BJ (cell line): Measurements from ENCODE around the gene FOXQ1. TPM values are rescaled to one million over a fixed set of nuclear protein-coding genes. Genes with fewer than 3 reads are reported as not detected.

Source experiments
- CTCF ChIA-PET: fragments of 350-600 bp; formaldehyde crosslinking; extraction: SDS; loops from one replicate; lab custom pipeline; 2021; ENCODE audit warnings: antibody characterized with exemption, inconsistent platforms; lab: Yijun Ruan, JAX
- POLR2A ChIA-PET: fragments of 300-600 bp; sonication (Branson Sonifier 250); formaldehyde crosslinking; extraction: SDS; loops from one replicate; lab custom pipeline; 2021; ENCODE audit warnings: antibody characterized with exemption; lab: Charles Lee
- DNase-seq: peaks from one replicate; pipeline ENCODE4 v3.0.0-alpha.2; 2011; ENCODE audit warnings: low read depth
- H3K27me3 ChIP-seq: 2 replicates; pipeline ENCODE4 v1.6.0; 2011; ENCODE audit warnings: low read length; ENCODE audit not compliant: control insufficient read depth, insufficient read depth
- H3K36me3 ChIP-seq: 2 replicates; pipeline ENCODE4 v1.5.1; 2011; ENCODE audit warnings: low read length; ENCODE audit not compliant: control insufficient read depth, insufficient read depth
- H3K4me3 ChIP-seq: 2 replicates; pipeline ENCODE4 v1.5.1; 2011; ENCODE audit warnings: low read depth, mild to moderate bottlenecking, control low read depth, low read length
- polyA plus RNA-seq: library from polyadenylated mRNA; depleted of rRNA; stranded (reverse); fragments of >200 nt; gene quantifications from 2 replicates; pipeline ENCODE4 v1.2.3, GENCODE V29; 2011
- TF ChIP-seq, protein P1 (sequence below): IDR thresholded peaks from 2 replicates; pipeline ENCODE4 v1.5.1; 2011; ENCODE audit warnings: low read depth, mild to moderate bottlenecking, control low read depth, inconsistent platforms, low read length, moderate library complexity; ENCODE audit not compliant: insufficient read depth

The FOXQ1 gene
- polyA plus RNA-seq, 1 experiment, result 0.23 TPM

DNA sequence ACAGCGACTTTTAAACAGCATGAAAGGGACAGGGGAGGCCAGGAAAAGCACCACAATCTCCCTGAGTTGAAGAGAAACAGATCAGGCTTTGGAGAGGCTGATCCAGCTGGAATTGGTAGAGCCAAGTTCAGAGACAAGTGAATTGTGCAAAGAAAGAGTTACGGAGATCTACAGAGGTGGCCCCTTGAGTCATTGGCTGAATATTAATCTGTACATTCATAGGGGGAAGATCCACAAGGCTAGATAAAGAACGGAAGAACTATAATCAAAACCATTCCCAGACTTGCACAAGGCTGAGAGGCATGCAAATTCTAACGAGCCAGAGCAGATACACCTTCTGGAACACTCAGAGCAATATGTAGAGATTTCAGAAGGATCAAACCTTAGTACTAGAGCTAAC lies 14.2 kb upstream of the FOXQ1 start:
- peak; percentile 43 for DNase-seq
- TF ChIP-seq, protein P1, sequence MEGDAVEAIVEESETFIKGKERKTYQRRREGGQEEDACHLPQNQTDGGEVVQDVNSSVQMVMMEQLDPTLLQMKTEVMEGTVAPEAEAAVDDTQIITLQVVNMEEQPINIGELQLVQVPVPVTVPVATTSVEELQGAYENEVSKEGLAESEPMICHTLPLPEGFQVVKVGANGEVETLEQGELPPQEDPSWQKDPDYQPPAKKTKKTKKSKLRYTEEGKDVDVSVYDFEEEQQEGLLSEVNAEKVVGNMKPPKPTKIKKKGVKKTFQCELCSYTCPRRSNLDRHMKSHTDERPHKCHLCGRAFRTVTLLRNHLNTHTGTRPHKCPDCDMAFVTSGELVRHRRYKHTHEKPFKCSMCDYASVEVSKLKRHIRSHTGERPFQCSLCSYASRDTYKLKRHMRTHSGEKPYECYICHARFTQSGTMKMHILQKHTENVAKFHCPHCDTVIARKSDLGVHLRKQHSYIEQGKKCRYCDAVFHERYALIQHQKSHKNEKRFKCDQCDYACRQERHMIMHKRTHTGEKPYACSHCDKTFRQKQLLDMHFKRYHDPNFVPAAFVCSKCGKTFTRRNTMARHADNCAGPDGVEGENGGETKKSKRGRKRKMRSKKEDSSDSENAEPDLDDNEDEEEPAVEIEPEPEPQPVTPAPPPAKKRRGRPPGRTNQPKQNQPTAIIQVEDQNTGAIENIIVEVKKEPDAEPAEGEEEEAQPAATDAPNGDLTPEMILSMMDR, result no peak
- ChIA-PET POLR2A (interaction anchor here (0.5 kb wide), 1 partner anchor 92 kb away, joined by 3 read pairs; no protein-coding TSS in a partner anchor), CTCF (interaction anchor here (2.7 kb wide), 1 partner anchor 13 kb away, joined by 8 read pairs; no protein-coding TSS in a partner anchor)
- no peaks in the 10 kb centered on the region for H3K36me3 ChIP-seq
- H3K4me3 ChIP-seq, result no peak overlapping the region
- no peaks in the 10 kb centered on the region for H3K27me3 ChIP-seq

DNA sequence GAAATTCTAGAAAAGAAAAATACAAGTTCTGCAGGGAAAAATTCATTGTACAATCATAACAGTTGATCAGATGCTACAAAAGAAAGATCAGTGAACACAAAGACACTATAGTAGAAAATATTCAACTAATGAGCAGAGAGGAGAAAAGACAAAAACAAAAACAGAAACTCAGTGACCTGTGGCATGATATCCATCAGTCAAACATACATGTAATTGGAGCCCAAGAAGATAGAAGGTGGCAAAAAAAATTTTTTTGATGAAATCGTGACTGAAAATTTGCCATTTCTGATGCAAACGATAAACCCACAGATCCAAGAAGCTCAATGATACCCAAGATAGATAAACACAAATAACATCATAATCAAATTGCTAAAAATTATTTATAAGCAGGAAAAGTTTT lies 13.1 kb upstream of the FOXQ1 start:
- Histone ChIP-seq H3K36me3 (no peaks in the 10 kb centered on the region), H3K4me3 (no peak overlapping the region), H3K27me3 (no peaks in the 10 kb centered on the region)
- ChIA-PET CTCF (no interaction called here), POLR2A (no interaction called here)
- no peak for DNase-seq
- TF ChIP-seq, protein P1, result no peak

DNA sequence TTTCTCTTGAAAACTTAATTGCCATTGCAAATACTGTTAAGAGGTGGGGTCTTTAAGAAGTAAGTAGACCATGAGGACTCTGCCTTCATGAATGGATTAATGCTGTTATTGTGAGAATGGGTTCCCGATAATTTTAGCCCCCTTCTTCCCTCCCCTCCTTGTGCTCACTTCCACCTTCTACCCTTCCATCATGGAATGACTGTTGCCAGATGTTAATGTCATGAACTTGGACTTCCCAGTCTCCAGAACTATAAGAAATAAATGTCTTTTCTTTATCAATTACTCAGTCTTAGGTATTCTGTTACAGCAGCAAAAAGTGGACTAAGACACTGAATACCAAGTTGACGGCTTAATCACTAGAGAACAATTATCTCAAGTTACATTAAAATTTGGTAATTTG lies 5.8 kb upstream of the FOXQ1 start:
- no peaks in the 10 kb centered on the region for H3K27me3 ChIP-seq
- TF ChIP-seq, protein P1, result no peak
- DNase-seq, result no peak
- CTCF ChIA-PET, result no interaction called here
- H3K4me3 ChIP-seq, result no peak overlapping the region
- POLR2A ChIA-PET, result no interaction called here
- no peaks in the 10 kb centered on the region for H3K36me3 ChIP-seq

DNA sequence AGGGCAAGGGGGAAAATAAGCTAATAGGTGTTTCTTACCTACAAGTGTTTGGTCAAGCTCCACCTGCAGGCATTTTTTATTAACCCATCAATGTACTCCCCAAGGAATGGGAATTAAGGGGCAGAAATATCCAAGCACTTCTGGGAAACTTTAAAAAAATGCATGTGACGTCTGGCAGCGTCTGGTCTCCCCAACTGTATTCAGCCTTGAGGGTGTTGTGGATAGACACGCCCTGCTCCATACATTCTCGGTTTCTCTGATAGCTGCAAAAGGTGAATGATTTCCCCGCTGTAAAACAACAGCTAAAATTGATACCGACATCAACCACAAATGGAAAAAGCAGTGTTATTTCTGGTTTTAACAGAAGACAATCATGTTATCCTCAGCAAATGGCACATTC lies 2.5 kb upstream of the FOXQ1 start:
- POLR2A ChIA-PET, result no interaction called here
- DNase-seq, result no peak
- Histone ChIP-seq H3K4me3 (no peak overlapping the region), H3K27me3 (peaks cover 1% of the 10 kb centered on the region; the same call in 1 of the 2 replicates), H3K36me3 (no peaks in the 10 kb centered on the region)
- CTCF ChIA-PET, result interaction anchor here (1.0 to 2.5 kb wide), 3 partner anchors 9 to 68 kb away, joined by 3 to 8 read pairs (median 3); no protein-coding TSS in a partner anchor
- TF ChIP-seq, protein P1, result no peak

DNA sequence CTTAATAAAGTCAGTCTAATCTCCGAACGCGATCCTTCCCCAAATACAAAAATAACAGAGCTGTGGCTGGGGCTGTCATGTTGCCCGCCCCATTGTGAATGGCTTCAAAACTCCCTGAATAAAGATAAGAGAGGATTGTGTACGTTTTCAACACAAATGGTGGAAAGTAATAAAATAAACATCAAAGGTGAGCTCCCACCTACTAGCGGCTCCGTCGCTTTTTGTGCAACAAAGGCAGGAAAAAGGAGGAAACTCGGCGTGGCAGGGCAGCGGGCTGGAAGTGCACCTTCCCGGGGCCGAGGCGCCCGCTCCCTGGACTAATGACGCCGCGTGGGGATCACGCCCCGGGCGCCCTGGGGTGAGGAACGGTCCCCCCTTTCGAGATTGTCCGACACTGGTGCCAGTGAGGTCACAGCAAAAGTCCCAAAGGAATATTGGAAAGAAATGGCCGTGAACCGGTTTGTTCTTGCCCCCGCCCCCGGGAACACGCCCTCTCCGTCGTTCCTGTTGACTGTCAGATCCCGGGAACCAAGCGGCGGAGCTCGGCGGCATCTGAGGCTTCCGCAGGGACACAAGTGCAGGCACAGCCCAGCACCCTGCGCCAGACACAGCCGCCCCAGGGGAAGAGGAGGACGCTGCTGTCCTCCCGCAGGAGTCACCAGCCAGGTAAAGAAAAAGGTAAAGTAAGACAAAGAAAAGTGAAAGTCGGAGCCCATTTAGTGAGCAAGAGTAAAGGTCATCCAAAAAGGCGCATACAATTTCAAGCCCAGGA lies 1.1 kb upstream of the FOXQ1 start:
- no peak for DNase-seq
- H3K27me3 ChIP-seq, result peaks cover 5% of the 10 kb centered on the region
- H3K36me3 ChIP-seq, result no peaks in the 10 kb centered on the region
- CTCF ChIA-PET, result interaction anchor here (0.8 to 3.0 kb wide), 3 partner anchors 14 to 398 kb away, joined by 3 to 14 read pairs (median 8); no protein-coding TSS in a partner anchor
- TF ChIP-seq, protein P1, result no peak
- H3K4me3 ChIP-seq, result no peak overlapping the region
- POLR2A ChIA-PET, result no interaction called here
